GM12878 (cell line): ENCODE measurements around the gene BUD23. TPM values are rescaled to one million over a fixed set of nuclear protein-coding genes. Genes with fewer than 3 reads are reported as not detected.
"Not testable (repeated sequence)": the region's sequence is repeated elsewhere in the genome, so short reads cannot be mapped to it uniquely, and the experiment has no call there.

Experiments used
- ATAC-seq: fragments of 200-7000 bp; cut with Tn5 transposase; 3 replicates; pipeline ENCODE4 v1.9.1; 2020; ENCODE audit warnings: mild to moderate bottlenecking, moderate library complexity
- BruUV-seq: library from RNA; stranded (reverse); fragments of 400-500 nt; replicated peaks from 2 replicates; lab custom pipeline; 2021; lab: Mats Ljungman, UMichigan
- CTCF ChIA-PET: fragments of 300-600 bp; sonication (Branson Sonifier 250); formaldehyde crosslinking; extraction: SDS; loops from one replicate; lab custom pipeline; 2021; ENCODE audit warnings: inconsistent platforms; lab: Yijun Ruan, JAX
- POLR2A ChIA-PET: fragments of 350-600 bp; formaldehyde crosslinking; extraction: SDS; loops from one replicate; lab custom pipeline; 2021; ENCODE audit warnings: inconsistent platforms; lab: Charles Lee
- RAD21 ChIA-PET: fragments of 300-600 bp; sonication (Branson Sonifier 250); formaldehyde crosslinking; loops from one replicate; lab custom pipeline; 2023; ENCODE audit warnings: antibody characterized with exemption; ENCODE audit not compliant: unreplicated experiment; lab: Charles Lee
- SMC1A ChIA-PET: fragments of 300-600 bp; sonication (Branson Sonifier 250); formaldehyde crosslinking; loops from one replicate; lab custom pipeline; 2023; ENCODE audit not compliant: unreplicated experiment, uncharacterized antibody; lab: Charles Lee
- DNase-seq: peaks from one replicate; pipeline ENCODE4 v3.0.0-alpha.2; 2011; ENCODE audit warnings: low read depth, low spot score
- FAIRE-seq: peaks from 3 replicates; lab custom pipeline; 2011; peaks lifted over from hg19 to GRCh38; lab: Jason Lieb, UNC
- H2AFZ ChIP-seq: 2 replicates; pipeline ENCODE4 v1.6.0; 2011; ENCODE audit warnings: low read depth, low read length, control low read depth; ENCODE audit not compliant: control insufficient read depth
- H3K27ac ChIP-seq: 2 replicates; pipeline ENCODE4 v1.5.1; 2011; ENCODE audit warnings: control low read depth; ENCODE audit not compliant: control insufficient read depth, insufficient read depth
- H3K27me3 ChIP-seq, 2 experiments: replicated peaks in 1 of 2; 2 replicates each; pipeline versions ENCODE4 v1.6.0 to v1.6.1; 2011; ENCODE audit warnings: low read length in 1 of 2; ENCODE audit not compliant: control insufficient read depth in 2 of 2, insufficient read depth in 2 of 2
- H3K36me3 ChIP-seq, 2 experiments: 2 replicates each; pipeline ENCODE4 v1.5.1; 2011; ENCODE audit warnings: low read length in 1 of 2; ENCODE audit not compliant: control insufficient read depth in 2 of 2, insufficient read depth in 2 of 2
- H3K4me1 ChIP-seq: 2 replicates; pipeline ENCODE4 v1.6.1; 2011; ENCODE audit warnings: mild to moderate bottlenecking, low read length, moderate library complexity, mixed read lengths; ENCODE audit not compliant: control insufficient read depth, insufficient read depth
- H3K4me2 ChIP-seq: 2 replicates; pipeline ENCODE4 v1.6.0; 2011; ENCODE audit warnings: control low read depth; ENCODE audit not compliant: control insufficient read depth, insufficient read depth
- H3K4me3 ChIP-seq: fragments of 200-600 bp; sonication (generic); 2 replicates; pipeline ENCODE4 v1.5.1; 2016
- H3K79me2 ChIP-seq: 2 replicates; pipeline ENCODE4 v1.6.0; 2011; ENCODE audit warnings: low read length; ENCODE audit not compliant: control insufficient read depth, insufficient read depth
- H3K9ac ChIP-seq: 2 replicates; pipeline ENCODE4 v1.8.0; 2011; ENCODE audit warnings: low read length, control low read depth, mixed read lengths; ENCODE audit not compliant: control insufficient read depth, insufficient read depth
- H3K9me3 ChIP-seq: replicated peaks from 3 replicates; pipeline ENCODE4 v1.5.1; 2011; ENCODE audit warnings: mild to moderate bottlenecking, low read length; ENCODE audit not compliant: control insufficient read depth, insufficient read depth
- H4K20me1 ChIP-seq: 2 replicates; pipeline ENCODE4 v1.6.0; 2011; ENCODE audit not compliant: control insufficient read depth, insufficient read depth
- CEBPZ ChIP-seq: fragments of 150-350 bp; IDR thresholded peaks from 2 replicates; pipeline ENCODE4 v1.6.1; 2016; ENCODE audit warnings: low read depth, low read length
- NBN ChIP-seq: fragments of 450-650 bp; IDR thresholded peaks from 2 replicates; pipeline ENCODE4 v1.6.1; 2016
- NFXL1 ChIP-seq: fragments of 450-650 bp; IDR thresholded peaks from 2 replicates; pipeline ENCODE4 v1.6.1; 2017; ENCODE audit warnings: antibody characterized with exemption, mild to moderate bottlenecking, borderline replicate concordance
- WGBS: methylation state at CpG from one replicate; pipeline ENCODE4 v1.1.6; 2016; ENCODE audit warnings: low lambda C conversion rate; ENCODE audit not compliant: insufficient replicate concordance, insufficient coverage; ENCODE audit errors: missing lambda C conversion rate; 5-methylcytosine and 5-hydroxymethylcytosine counted together
- in situ Hi-C: fragments of 300-500 bp; cut with MboI; formaldehyde crosslinking; loops from 9 replicates; pipeline ENCODE4 v1.14.3; 2018; ENCODE audit warnings: mixed read lengths
- intact Hi-C: fragments of 100-400 bp; cut with micrococcal nuclease; formaldehyde crosslinking; loops from one replicate; pipeline ENCODE4 v1.14.2; 2022; ENCODE audit not compliant: unreplicated experiment
- polyA plus RNA-seq, 11 experiments: library from polyadenylated mRNA; depleted of rRNA in 4 of 11; unstranded in 6 of 11; stranded (reverse) in 5 of 11; fragments of >200 nt; fragmentation: Nextera tagmentation in 4 of 11; fragmentation: Illumina TruSeq in 1 of 11; extraction: Ambion mirVana in 4 of 11; extraction: Trizol in 1 of 11; gene quantifications; 1 replicate in 1 of 11; 2 replicates in 10 of 11; pipeline versions ENCODE4 v1.2.1 to v1.2.3, GENCODE V29; 2011 to 2016; ENCODE audit warnings: inconsistent platforms in 2 of 11, missing spikeins in 2 of 11, low read depth in 1 of 11
- total RNA-seq, 4 experiments: library from RNA; depleted of rRNA in 3 of 4; stranded (reverse); fragments of >200 nt in 3 of 4; fragmentation: Illumina TruSeq in 1 of 4; extraction: Trizol in 1 of 4; gene quantifications; 2 replicates each; pipeline versions ENCODE4 v1.2.1 to v1.2.3, GENCODE V29; 2013 to 2021

BUD23 gene
- total and polyA plus RNA-seq, 10 of the 15 experiments (the other 5 are each of a cell fraction or from before 2014, with no cell fraction given), result 36.4 to 138 (median 99.5) TPM

DNA sequence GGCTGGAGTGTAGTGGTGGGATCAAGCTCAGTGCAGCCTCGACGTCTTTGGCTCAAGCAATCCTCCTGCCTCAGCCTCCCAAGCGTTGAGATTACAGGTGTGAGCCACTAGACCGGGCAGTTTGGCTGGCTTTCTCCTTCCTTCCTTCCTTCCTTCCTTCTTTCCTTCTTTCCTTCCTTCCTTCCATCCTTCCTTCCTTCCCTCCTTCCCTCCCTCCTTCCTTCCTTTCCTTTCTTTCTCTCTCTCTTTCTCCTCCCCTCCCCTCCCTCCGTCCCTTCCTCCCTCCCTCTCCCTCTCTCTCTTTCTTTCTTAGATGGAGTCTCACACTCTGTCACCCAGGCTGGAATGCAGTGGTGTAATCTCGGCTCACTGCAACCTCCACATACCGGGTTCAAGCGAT is 23.4 kb upstream of the BUD23 start (continued):
- TF ChIP-seq NBN (no peak), NFXL1 (no peak), CEBPZ (no peak)

- H3K79me2 ChIP-seq, SMC1A ChIA-PET, H4K20me1 ChIP-seq, intact Hi-C loops, H3K4me3 ChIP-seq, FAIRE-seq, H3K4me1 ChIP-seq, in situ Hi-C loops, H3K9ac ChIP-seq, BruUV-seq, H3K27me3 ChIP-seq, ATAC-seq, H3K9me3 ChIP-seq, H3K27ac ChIP-seq, H2AFZ ChIP-seq, DNase-seq, RAD21 ChIA-PET, POLR2A ChIA-PET, CTCF ChIA-PET, H3K4me2 ChIP-seq, H3K36me3 ChIP-seq: not testable (repeated sequence)
- 50% methylated on average over 4 of the region's 4 CpGs for WGBS
Observed at GRCh38 chr7:73660594-73660993, 22.8 kb upstream of the BUD23 start.
